ENCODE results near the gene UNC45B. TPM values are rescaled to one million over a fixed set of nuclear protein-coding genes. Genes with fewer than 3 reads are reported as not detected.

The UNC45B gene
- total RNA-seq, 1 donor from 2014 or later: 205 TPM

DNA sequence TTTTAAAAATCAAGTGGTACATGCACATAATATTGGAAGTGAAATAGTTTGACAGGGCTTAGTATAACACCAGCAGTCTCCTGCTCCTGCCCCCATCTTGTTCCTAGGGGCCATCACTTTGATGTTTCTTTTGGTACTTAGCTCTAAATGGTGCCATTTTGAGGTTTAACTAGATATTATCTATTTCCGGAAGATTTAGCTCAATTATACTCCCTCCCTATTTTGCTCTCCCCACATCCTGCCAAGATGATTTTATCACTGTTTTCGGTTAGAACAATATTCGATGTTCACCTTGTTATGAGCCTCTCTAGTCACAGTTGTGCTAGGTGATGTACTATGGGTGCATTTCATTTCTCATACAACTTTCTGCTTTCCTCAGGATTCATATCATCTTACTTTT lies 66.6 kb downstream of the UNC45B start:
- intact Hi-C loops (cut with micrococcal nuclease): no loop called here
- Histone ChIP-seq H3K9me3 (replicated peaks) (no peaks in the 10 kb centered on the region), H3K36me3 (no peaks in the 10 kb centered on the region), H3K27ac (replicated peaks) (peak overlapping the region; percentile 71), H3K4me1 (peaks cover 25% of the 10 kb centered on the region), H3K4me3 (no peak overlapping the region), H3K27me3 (ENCODE audit: low read depth) (no peaks in the 10 kb centered on the region)
- TF ChIP-seq, protein P1, sequence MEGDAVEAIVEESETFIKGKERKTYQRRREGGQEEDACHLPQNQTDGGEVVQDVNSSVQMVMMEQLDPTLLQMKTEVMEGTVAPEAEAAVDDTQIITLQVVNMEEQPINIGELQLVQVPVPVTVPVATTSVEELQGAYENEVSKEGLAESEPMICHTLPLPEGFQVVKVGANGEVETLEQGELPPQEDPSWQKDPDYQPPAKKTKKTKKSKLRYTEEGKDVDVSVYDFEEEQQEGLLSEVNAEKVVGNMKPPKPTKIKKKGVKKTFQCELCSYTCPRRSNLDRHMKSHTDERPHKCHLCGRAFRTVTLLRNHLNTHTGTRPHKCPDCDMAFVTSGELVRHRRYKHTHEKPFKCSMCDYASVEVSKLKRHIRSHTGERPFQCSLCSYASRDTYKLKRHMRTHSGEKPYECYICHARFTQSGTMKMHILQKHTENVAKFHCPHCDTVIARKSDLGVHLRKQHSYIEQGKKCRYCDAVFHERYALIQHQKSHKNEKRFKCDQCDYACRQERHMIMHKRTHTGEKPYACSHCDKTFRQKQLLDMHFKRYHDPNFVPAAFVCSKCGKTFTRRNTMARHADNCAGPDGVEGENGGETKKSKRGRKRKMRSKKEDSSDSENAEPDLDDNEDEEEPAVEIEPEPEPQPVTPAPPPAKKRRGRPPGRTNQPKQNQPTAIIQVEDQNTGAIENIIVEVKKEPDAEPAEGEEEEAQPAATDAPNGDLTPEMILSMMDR (IDR thresholded peaks at IDR 0.05; ENCODE audit: borderline replicate concordance): no peak
- no peak for DNase-seq

DNA sequence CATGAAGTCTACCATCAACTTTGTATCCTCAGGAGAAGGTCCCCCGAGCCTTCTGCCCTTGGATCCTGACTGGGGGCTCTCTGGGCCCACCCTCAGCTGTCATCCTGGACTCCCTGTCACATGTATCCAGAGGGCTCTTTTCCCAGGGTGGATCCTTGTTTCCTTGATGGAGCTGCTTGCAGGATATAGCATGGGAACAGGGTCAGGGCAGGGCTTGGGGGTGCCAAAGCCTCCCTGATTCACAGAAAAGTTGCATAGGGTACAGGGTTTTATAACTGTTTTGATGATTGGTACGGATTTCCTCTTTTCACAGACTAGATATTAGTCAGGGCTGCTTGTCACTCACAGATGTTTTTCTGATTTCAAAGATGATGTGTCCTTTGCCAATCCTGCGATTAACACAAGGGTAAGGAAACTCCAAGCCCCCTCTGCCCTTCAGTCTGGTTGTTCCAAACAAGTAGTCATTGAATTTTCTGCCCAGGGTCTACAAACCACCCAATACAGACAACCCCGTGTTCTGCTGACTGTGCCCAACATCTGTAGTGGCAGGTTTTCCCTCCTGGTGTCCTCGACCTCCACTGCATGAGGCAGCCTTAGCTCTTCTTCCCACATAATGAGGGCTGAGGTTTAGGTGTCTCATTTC lies 67.1 kb downstream of the UNC45B start:
- Histone ChIP-seq H3K4me1 (peaks cover 30% of the 10 kb centered on the region), H3K9me3 (replicated peaks) (no peaks in the 10 kb centered on the region), H3K27ac (replicated peaks) (peak overlapping the region; percentile 71), H3K27me3 (ENCODE audit: low read depth) (no peaks in the 10 kb centered on the region), H3K36me3 (no peaks in the 10 kb centered on the region), H3K4me3 (no peak overlapping the region)
- TF ChIP-seq, protein P1 (IDR thresholded peaks at IDR 0.05; ENCODE audit: borderline replicate concordance): no peak
- no peak for DNase-seq
- intact Hi-C loops (cut with micrococcal nuclease): no loop called here

DNA sequence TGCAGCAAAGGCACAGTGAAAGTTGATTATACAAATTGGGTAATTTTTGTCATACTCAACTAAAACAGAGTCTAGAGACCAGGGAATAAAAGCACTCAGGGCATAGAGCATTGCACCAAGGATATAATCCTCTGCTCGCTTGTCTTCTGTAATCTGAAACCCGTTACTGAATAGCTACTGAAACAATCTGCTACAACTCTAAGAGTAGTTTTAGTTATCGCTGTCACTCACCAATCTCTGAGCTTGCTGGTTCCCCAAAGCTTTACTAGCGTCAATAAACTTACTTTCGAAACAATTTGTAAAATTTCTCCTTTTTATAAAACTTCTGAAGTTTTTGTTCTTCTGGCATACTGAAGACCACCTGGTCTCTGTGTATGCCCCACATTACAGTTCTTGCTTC lies 69.5 kb downstream of the UNC45B start:
- H3K36me3 ChIP-seq: no peaks in the 10 kb centered on the region
- H3K27ac ChIP-seq (replicated peaks): no peak overlapping the region
- no peak for DNase-seq
- TF ChIP-seq, protein P1 (IDR thresholded peaks at IDR 0.05; ENCODE audit: borderline replicate concordance): no peak
- H3K27me3 ChIP-seq (ENCODE audit: low read depth): no peaks in the 10 kb centered on the region
- H3K4me3 ChIP-seq: no peak overlapping the region
- peaks cover 2% of the 10 kb centered on the region for H3K9me3 ChIP-seq (replicated peaks)
- intact Hi-C loops (cut with micrococcal nuclease): no loop called here
- H3K4me1 ChIP-seq: peaks cover 33% of the 10 kb centered on the region

DNA sequence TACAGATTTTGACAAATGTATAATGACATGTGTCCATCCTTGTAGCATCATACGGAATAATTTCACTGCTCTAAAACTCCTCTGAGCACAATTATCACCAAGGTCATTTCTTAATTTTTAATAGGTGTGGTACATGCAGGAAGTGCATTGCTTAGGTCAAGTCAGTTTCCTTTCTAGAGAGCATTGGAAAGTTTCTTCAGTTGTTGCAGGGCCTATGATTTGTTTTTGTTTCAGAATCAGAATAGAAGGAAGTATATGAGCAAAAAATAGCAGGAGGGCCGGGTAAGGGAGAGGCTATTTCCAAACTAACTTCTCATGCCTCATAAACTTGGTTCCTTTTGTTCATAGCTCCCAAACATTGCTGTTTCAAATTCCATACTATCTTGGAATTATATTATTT lies 71.3 kb downstream of the UNC45B start:
- Histone ChIP-seq H3K4me1 (peaks cover 20% of the 10 kb centered on the region), H3K27ac (replicated peaks) (peak overlapping the region; percentile 76), H3K4me3 (no peak overlapping the region), H3K27me3 (ENCODE audit: low read depth) (peaks cover 4% of the 10 kb centered on the region), H3K36me3 (no peaks in the 10 kb centered on the region), H3K9me3 (replicated peaks) (peaks cover 11% of the 10 kb centered on the region)
- TF ChIP-seq, protein P1 (IDR thresholded peaks at IDR 0.05; ENCODE audit: borderline replicate concordance): no peak
- DNase-seq: no peak
- intact Hi-C loops (cut with micrococcal nuclease): no loop called here

DNA sequence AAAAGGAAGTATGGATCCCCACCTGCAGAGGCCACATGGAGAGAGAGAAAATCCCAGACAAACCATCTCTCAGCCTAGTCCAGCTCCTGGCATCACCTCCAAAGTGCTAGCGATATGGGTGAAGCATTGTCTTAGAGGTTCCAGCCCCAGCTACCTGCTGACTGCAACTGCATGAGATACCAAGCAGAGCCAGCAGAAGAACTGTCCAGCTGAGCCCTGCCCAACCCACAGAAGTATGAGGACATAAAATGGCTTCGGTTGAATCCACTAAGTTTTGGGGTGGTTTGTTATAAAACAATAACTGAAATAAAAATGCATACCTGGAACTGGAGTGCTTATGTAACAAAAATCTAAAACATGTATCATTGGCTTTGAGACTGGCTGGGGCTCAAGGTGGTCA lies 74.8 kb downstream of the UNC45B start:
- peaks cover 8% of the 10 kb centered on the region for H3K4me1 ChIP-seq
- H3K27ac ChIP-seq (replicated peaks): no peak overlapping the region
- intact Hi-C loops (cut with micrococcal nuclease): no loop called here
- TF ChIP-seq, protein P1 (IDR thresholded peaks at IDR 0.05; ENCODE audit: borderline replicate concordance): no peak
- no peak for DNase-seq
- peaks cover 4% of the 10 kb centered on the region for H3K27me3 ChIP-seq (ENCODE audit: low read depth)
- H3K4me3 ChIP-seq: no peak overlapping the region
- H3K36me3 ChIP-seq: no peaks in the 10 kb centered on the region
- peaks cover 11% of the 10 kb centered on the region for H3K9me3 ChIP-seq (replicated peaks)
